H1 (cell line): ENCODE data around the gene PIK3R1. TPM values are rescaled to one million over a fixed set of nuclear protein-coding genes. Genes with fewer than 3 reads are reported as not detected.

Experiments
- CTCF ChIA-PET: fragments of 300-600 bp; sonication (Branson Sonifier 250); formaldehyde crosslinking; loops from one replicate; lab custom pipeline; 2021; ENCODE audit not compliant: partially characterized antibody; lab: Charles Lee
- POLR2A ChIA-PET: fragments of 300-600 bp; sonication (Branson Sonifier 250); formaldehyde crosslinking; loops from one replicate; lab custom pipeline; 2021; ENCODE audit warnings: inconsistent platforms; ENCODE audit not compliant: partially characterized antibody; lab: Charles Lee
- DNase-seq, 2 experiments: peaks; one replicate each; pipeline versions ENCODE4 v3.0.0 to v3.0.0-alpha.2; 2010 to 2022; ENCODE audit warnings: low spot score in 2 of 2, low read depth in 1 of 2, mixed read lengths in 1 of 2
- FAIRE-seq: peaks from 2 replicates; lab custom pipeline; 2011; peaks lifted over from hg19 to GRCh38; lab: Jason Lieb, UNC
- H2AFZ ChIP-seq: 2 replicates; pipeline ENCODE4 v1.8.1; 2012; ENCODE audit warnings: low read length, inconsistent platforms
- H2AK5ac ChIP-seq: 2 replicates; pipeline ENCODE4 v1.6.1; 2013; ENCODE audit warnings: low read depth, low read length
- H2BK120ac ChIP-seq: replicated peaks from 2 replicates; pipeline ENCODE3; 2013; ENCODE audit warnings: low read depth, low read length, inconsistent platforms
- H2BK12ac ChIP-seq: 2 replicates; pipeline ENCODE4 v1.6.1; 2013; ENCODE audit warnings: low read depth, low read length
- H2BK15ac ChIP-seq: 2 replicates; pipeline ENCODE4 v1.6.1; 2013; ENCODE audit warnings: low read length
- H2BK20ac ChIP-seq: 2 replicates; pipeline ENCODE4 v1.6.1; 2013; ENCODE audit warnings: low read length
- H2BK5ac ChIP-seq: 2 replicates; pipeline ENCODE4 v1.6.1; 2013; ENCODE audit warnings: low read depth, low read length
- H3K14ac ChIP-seq: 2 replicates; pipeline ENCODE4 v1.6.1; 2013; ENCODE audit warnings: inconsistent platforms; ENCODE audit not compliant: insufficient read length
- H3K18ac ChIP-seq: 2 replicates; pipeline ENCODE4 v1.6.1; 2013; ENCODE audit warnings: low read length; ENCODE audit errors: extremely low read depth
- H3K23ac ChIP-seq: 2 replicates; pipeline ENCODE4 v1.6.1; 2013; ENCODE audit warnings: inconsistent platforms; ENCODE audit not compliant: insufficient read length
- H3K23me2 ChIP-seq: 2 replicates; pipeline ENCODE4 v1.6.1; 2013; ENCODE audit warnings: low read depth, low read length
- H3K27ac ChIP-seq: 2 replicates; pipeline ENCODE4 v1.6.1; 2011; ENCODE audit warnings: low read depth, low read length, inconsistent platforms
- H3K27me3 ChIP-seq, 4 experiments: replicated peaks in 1 of 4; 1 replicate in 1 of 4; 2 replicates in 3 of 4; pipeline versions ENCODE4 v1.6.1 to v1.8.1; 2011 to 2013; ENCODE audit warnings: low read length in 3 of 4, mild to moderate bottlenecking in 3 of 4, inconsistent platforms in 2 of 4, mixed read lengths in 2 of 4, moderate library complexity in 1 of 4; ENCODE audit not compliant: control insufficient read depth in 3 of 4, insufficient read depth in 3 of 4; ENCODE audit errors: extremely low read depth in 1 of 4
- H3K36me3 ChIP-seq, 4 experiments: 2 replicates each; pipeline versions ENCODE4 v1.6.1 to v1.8.1; 2011 to 2013; ENCODE audit warnings: mild to moderate bottlenecking in 4 of 4, low read length in 3 of 4, moderate library complexity in 2 of 4, control low read depth in 1 of 4, inconsistent platforms in 1 of 4; ENCODE audit not compliant: insufficient read depth in 4 of 4, control insufficient read depth in 2 of 4
- H3K4ac ChIP-seq: replicated peaks from 2 replicates; pipeline ENCODE3; 2013; ENCODE audit warnings: low read length, low read depth, mixed read lengths, inconsistent platforms; ENCODE audit not compliant: insufficient read length
- H3K4me1 ChIP-seq, 4 experiments: replicated peaks in 1 of 4; 1 replicate in 1 of 4; 2 replicates in 3 of 4; pipeline versions ENCODE4 v1.6.1 to v1.8.1; 2011 to 2013; ENCODE audit warnings: low read length in 3 of 4, inconsistent platforms in 2 of 4, mixed read lengths in 1 of 4; ENCODE audit not compliant: insufficient read depth in 4 of 4, control insufficient read depth in 3 of 4
- H3K4me2 ChIP-seq, 2 experiments: 2 replicates each; pipeline versions ENCODE4 v1.6.1 to v1.8.1; 2011 to 2013; ENCODE audit warnings: low read depth in 2 of 2, low read length in 2 of 2, control low read depth in 1 of 2, inconsistent platforms in 1 of 2, mild to moderate bottlenecking in 1 of 2; ENCODE audit not compliant: insufficient read depth in 1 of 2
- H3K4me3 ChIP-seq, 4 experiments: fragments of 200-600, 300-600 bp in 1 of 4; sonication (generic), shearing (Covaris generic), sonication (Bioruptor Twin) in 1 of 4; 2 replicates each; pipeline versions ENCODE4 v1.5.1 to v1.8.1; 2011 to 2016; ENCODE audit warnings: low read length in 4 of 4, low read depth in 3 of 4, control low read depth in 2 of 4, inconsistent platforms in 2 of 4, mild to moderate bottlenecking in 2 of 4, mixed read lengths in 1 of 4, moderate library complexity in 1 of 4; ENCODE audit not compliant: insufficient read depth in 2 of 4; ENCODE audit errors: extremely low read depth in 1 of 4
- H3K56ac ChIP-seq: replicated peaks from 2 replicates; pipeline ENCODE3; 2013; ENCODE audit warnings: low read depth, mild to moderate bottlenecking, mixed read lengths, low read length, inconsistent platforms; ENCODE audit not compliant: insufficient read length
- H3K79me1 ChIP-seq: 2 replicates; pipeline ENCODE4 v1.6.1; 2013; ENCODE audit warnings: low read depth, low read length, control low read depth
- H3K79me2 ChIP-seq, 2 experiments: 2 replicates each; pipeline versions ENCODE4 v1.6.1 to v1.8.1; 2012 to 2013; ENCODE audit warnings: low read length in 2 of 2, mild to moderate bottlenecking in 2 of 2, inconsistent platforms in 1 of 2; ENCODE audit not compliant: insufficient read depth in 2 of 2, control insufficient read depth in 1 of 2
- H3K9ac ChIP-seq, 4 experiments: replicated peaks in 1 of 4; 1 replicate in 1 of 4; 2 replicates in 3 of 4; pipeline versions ENCODE4 v1.6.1 to v1.8.1; 2011 to 2013; ENCODE audit warnings: low read depth in 3 of 4, low read length in 3 of 4, control low read depth in 2 of 4, mild to moderate bottlenecking in 2 of 4, moderate library complexity in 2 of 4, inconsistent platforms in 1 of 4; ENCODE audit errors: extremely low read depth in 1 of 4
- H3K9me3 ChIP-seq, 2 experiments: 2 replicates each; pipeline versions ENCODE4 v1.6.1 to v1.8.1; 2012 to 2013; ENCODE audit warnings: mild to moderate bottlenecking in 2 of 2, moderate library complexity in 2 of 2, control low read depth in 1 of 2, inconsistent platforms in 1 of 2, low read depth in 1 of 2, low read length in 1 of 2, mixed read lengths in 1 of 2; ENCODE audit not compliant: insufficient read depth in 2 of 2
- H4K20me1 ChIP-seq, 2 experiments: replicated peaks in 1 of 2; 2 replicates each; pipeline versions ENCODE3 to v1.8.1; 2011 to 2013; ENCODE audit warnings: inconsistent platforms in 2 of 2, low read length in 2 of 2, mild to moderate bottlenecking in 1 of 2; ENCODE audit not compliant: insufficient read depth in 2 of 2, control insufficient read depth in 1 of 2
- H4K5ac ChIP-seq: 2 replicates; pipeline ENCODE4 v1.6.1; 2013; ENCODE audit warnings: low read length, low read depth, mixed read lengths, inconsistent platforms; ENCODE audit not compliant: insufficient read length
- H4K8ac ChIP-seq: 2 replicates; pipeline ENCODE4 v1.8.0; 2013; ENCODE audit warnings: mild to moderate bottlenecking, moderate library complexity, low read length, inconsistent platforms; ENCODE audit not compliant: insufficient read depth; ENCODE audit errors: extremely low read depth
- H4K91ac ChIP-seq: replicated peaks from 2 replicates; pipeline ENCODE3; 2013; ENCODE audit warnings: low read length, mixed read lengths, inconsistent platforms; ENCODE audit not compliant: insufficient read length
- CBX8 ChIP-seq: fragments of 300-800, 300-1000 bp; sonication (generic); IDR thresholded peaks from 2 replicates; pipeline ENCODE4 v1.7.1; 2016; ENCODE audit warnings: low read depth, low read length, borderline replicate concordance
- CEBPB ChIP-seq: IDR thresholded peaks from 2 replicates; pipeline ENCODE4 v1.6.1; 2012; ENCODE audit warnings: low read depth, low read length
- CTBP2 ChIP-seq: IDR thresholded peaks from 2 replicates; pipeline ENCODE4 v1.7.0; 2011; ENCODE audit warnings: borderline replicate concordance, mild to moderate bottlenecking, moderate library complexity, mixed read lengths, low read length; ENCODE audit not compliant: insufficient read depth, insufficient read length
- EGR1 ChIP-seq: IDR thresholded peaks from 2 replicates; pipeline ENCODE4 v1.6.1; 2011; ENCODE audit warnings: low read depth, low read length, borderline replicate concordance
- EP300 ChIP-seq, 2 experiments: IDR thresholded peaks; 1 replicate in 1 of 2; 2 replicates in 1 of 2; pipeline ENCODE4 v1.6.1; 2011 to 2012; ENCODE audit warnings: low read depth in 2 of 2, low read length in 2 of 2, mild to moderate bottlenecking in 2 of 2, borderline replicate concordance in 1 of 2, inconsistent platforms in 1 of 2, moderate library complexity in 1 of 2
- JUN ChIP-seq: IDR thresholded peaks from 2 replicates; pipeline ENCODE4 v1.6.1; 2011; ENCODE audit warnings: low read depth, mild to moderate bottlenecking, improper control_type of control experiment, low read length
- MAFK ChIP-seq: IDR thresholded peaks from 2 replicates; pipeline ENCODE4 v1.6.1; 2012; ENCODE audit warnings: low read depth, mild to moderate bottlenecking, improper control_type of control experiment, low read length
- PHF8 ChIP-seq: fragments of 200-600 bp; sonication (generic); conservative IDR thresholded peaks from 2 replicates; pipeline ENCODE4 v1.7.1; 2012; ENCODE audit warnings: low read depth, mild to moderate bottlenecking, inconsistent platforms, low read length, moderate library complexity
- POLR2A ChIP-seq, 2 experiments: IDR thresholded peaks; 1 replicate in 1 of 2; 2 replicates in 1 of 2; pipeline ENCODE4 v1.6.1; 2011; ENCODE audit warnings: low read depth in 2 of 2, low read length in 2 of 2, mild to moderate bottlenecking in 2 of 2; ENCODE audit errors: control extremely low read depth in 1 of 2
- RFX5 ChIP-seq: IDR thresholded peaks from 2 replicates; pipeline ENCODE4 v1.6.1; 2011; ENCODE audit warnings: low read depth, low read length, improper control_type of control experiment, borderline replicate concordance
- SIX5 ChIP-seq: IDR thresholded peaks from 2 replicates; pipeline ENCODE4 v1.6.1; 2011; ENCODE audit warnings: mild to moderate bottlenecking, low read depth, low read length
- SRF ChIP-seq: IDR thresholded peaks from 2 replicates; pipeline ENCODE4 v1.6.1; 2011; ENCODE audit warnings: mild to moderate bottlenecking, low read depth, low read length, moderate library complexity
- TCF12 ChIP-seq: IDR thresholded peaks from 2 replicates; pipeline ENCODE4 v1.6.1; 2011; ENCODE audit warnings: low read depth, mild to moderate bottlenecking, low read length
- TEAD4 ChIP-seq: IDR thresholded peaks from 2 replicates; pipeline ENCODE4 v1.6.1; 2012; ENCODE audit warnings: low read depth, low read length, inconsistent platforms, mixed read lengths
- YY1 ChIP-seq: IDR thresholded peaks from 2 replicates; pipeline ENCODE4 v1.6.1; 2011; ENCODE audit warnings: low read depth, mild to moderate bottlenecking, low read length
- WGBS, 2 experiments: shearing (Covaris generic) in 1 of 2; methylation state at CpG; one replicate each; pipeline versions ENCODE4 v1.1.6 to v1.1.7; 2013 to 2015; ENCODE audit warnings: low lambda C conversion rate in 2 of 2, mixed read lengths in 2 of 2, inconsistent platforms in 1 of 2, low coverage in 1 of 2, missing lambda C conversion rate in 1 of 2; ENCODE audit not compliant: insufficient replicate concordance in 2 of 2, insufficient coverage in 1 of 2, insufficient read length in 1 of 2; ENCODE audit errors: extremely low coverage in 1 of 2, missing lambda C conversion rate in 1 of 2; 5-methylcytosine and 5-hydroxymethylcytosine counted together
- polyA plus RNA-seq, 7 experiments: library from polyadenylated mRNA; depleted of rRNA in 3 of 7; stranded (reverse) in 5 of 7; unstranded in 2 of 7; fragments of >200 nt in 5 of 7; fragments of 200-250 nt in 2 of 7; gene quantifications; 1 replicate in 5 of 7; 2 replicates in 1 of 7; 4 replicates in 1 of 7; pipeline versions ENCODE4 v1.2.1 to v1.2.3, GENCODE V29; 2011 to 2013; ENCODE audit warnings: missing spikeins in 2 of 7, mixed read lengths in 2 of 7
- total RNA-seq: library from RNA; stranded (reverse); fragmentation: NEBNext Ultra II Directional; extraction: Animal tissue kit (Norgen Biotek cat#: 25700); gene quantifications from 2 replicates; pipeline ENCODE4 v1.2.1, GENCODE V29; 2021

PIK3R1 gene
- total and polyA plus RNA-seq, 2 of the 8 experiments (the other 6 are each of a cell fraction or from before 2014, with no cell fraction given) = 2.3 to 13.7 TPM

DNA sequence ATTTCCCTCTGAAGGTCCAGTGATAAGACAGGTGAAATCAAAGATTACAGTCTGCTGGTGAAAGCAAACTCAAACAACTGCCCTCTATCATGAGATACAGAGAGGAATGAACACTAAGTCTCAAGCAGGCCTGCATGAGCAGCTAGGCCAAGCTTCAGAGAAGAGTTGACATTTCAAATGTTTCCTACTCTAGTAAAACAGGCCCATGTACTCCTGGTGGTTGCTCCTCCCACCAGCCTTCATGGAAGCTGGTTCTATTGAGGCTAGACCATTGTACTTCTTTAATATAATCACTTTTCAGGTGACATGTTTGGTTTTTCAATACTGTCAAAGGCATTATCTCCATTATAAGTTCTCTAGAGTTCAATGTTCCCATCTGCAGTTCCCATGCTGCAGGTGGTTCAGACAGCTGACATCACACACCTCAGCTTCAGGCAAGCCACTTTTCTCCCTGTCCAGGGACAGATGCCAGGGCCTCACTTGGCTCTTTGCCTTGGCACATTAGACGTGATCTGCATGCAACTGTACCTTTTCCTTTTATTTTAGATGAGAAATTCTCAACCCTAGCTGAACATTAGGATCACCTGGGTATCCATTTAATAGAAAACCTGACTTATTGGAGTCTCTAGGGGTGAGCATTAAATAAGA is 89.8 kb downstream of the PIK3R1 start:
- POLR2A ChIA-PET = no interaction called here
- H3K18ac ChIP-seq = no peak overlapping the region
- CTCF ChIA-PET = interaction anchor here (1.0 kb wide), 1 partner anchor 11 kb away, joined by 3 read pairs; no protein-coding TSS in a partner anchor
- TF ChIP-seq POLR2A (IDR thresholded peaks at IDR 0.05; ENCODE audit: control extremely low read depth in 1 of 2, low read depth in 2 of 2, low read length in 2 of 2) (no peak), CBX8 (no peak), SRF (no peak), RFX5 (no peak), TCF12 (no peak), CTBP2 (no peak), PHF8 (no peak), TEAD4 (no peak), CEBPB (no peak), MAFK (no peak), EP300 (IDR thresholded peaks at IDR 0.05; ENCODE audit: borderline replicate concordance in 1 of 2, low read depth in 2 of 2, low read length in 2 of 2) (no peak), JUN (no peak), EGR1 (no peak), YY1 (no peak), SIX5 (no peak)

More for the DNA sequence above, 89.8 kb downstream of the PIK3R1 start:
- no peak overlapping the region for H3K4ac ChIP-seq
- H3K79me1 ChIP-seq = no peaks in the 10 kb centered on the region
- H3K4me2 ChIP-seq = no peak overlapping the region
- H2BK20ac ChIP-seq = no peak overlapping the region
- H4K91ac ChIP-seq = no peak overlapping the region
- H4K8ac ChIP-seq = no peak overlapping the region; the same call in 1 of the 2 replicates
- no peaks in the 10 kb centered on the region for H3K36me3 ChIP-seq
- H3K27ac ChIP-seq = no peak overlapping the region
- H3K27me3 ChIP-seq = no peaks in the 10 kb centered on the region
- no peaks in the 10 kb centered on the region for H3K79me2 ChIP-seq
- H2AFZ ChIP-seq = no peak overlapping the region
- no peak overlapping the region for H3K9ac ChIP-seq
- H3K4me1 ChIP-seq = no peaks in the 10 kb centered on the region
- H2BK12ac ChIP-seq = no peak overlapping the region
- H2AK5ac ChIP-seq = no peak overlapping the region
- 88% methylated on average over 1 of the region's 1 CpG; no CpG with 5 or more reads in 1 of the 2 experiments for WGBS, 2 experiments
- H3K23ac ChIP-seq = no peak overlapping the region
- no peak overlapping the region for H2BK15ac ChIP-seq
- no peaks in the 10 kb centered on the region; the same call in 1 of the 2 replicates for H3K23me2 ChIP-seq
- no peak for FAIRE-seq
- no peak for DNase-seq
- no peaks in the 10 kb centered on the region for H3K9me3 ChIP-seq
- H3K56ac ChIP-seq = no peak overlapping the region
- H2BK5ac ChIP-seq = no peak overlapping the region
- no peak overlapping the region for H3K14ac ChIP-seq
- H3K4me3 ChIP-seq = no peak overlapping the region
- H4K20me1 ChIP-seq = no peaks in the 10 kb centered on the region
- no peak overlapping the region for H2BK120ac ChIP-seq
- H4K5ac ChIP-seq = no peak overlapping the region
